ENCODE data around the gene SNRPD1. TPM values are rescaled to one million over a fixed set of nuclear protein-coding genes. Genes with fewer than 3 reads are reported as not detected.

SNRPD1 gene
- polyA plus RNA-seq, 1 experiment: 43.5 TPM

GRCh38 chr18:21678859-21679258, 66.7 kb downstream of the SNRPD1 start:
- TF ChIP-seq CTCF (IDR thresholded peaks at IDR 0.05; ENCODE audit: low read depth, low read length): no peak
- H3K27me3 ChIP-seq (ENCODE audit: control insufficient read depth, insufficient read depth, low read length): no peaks in the 10 kb centered on the region
- ChIA-PET CTCF (interaction anchor here (0.6 to 1.3 kb wide), 5 partner anchors 19 to 317 kb away, joined by 3 to 6 read pairs (median 3); partner anchors contain the start of gene ABHD3), POLR2A (no interaction called here)
- H3K4me3 ChIP-seq (ENCODE audit: low read depth, low read length): no peak overlapping the region
- H3K9me3 ChIP-seq (ENCODE audit: control insufficient read depth, insufficient read depth, low read length): no peaks in the 10 kb centered on the region
- no peak overlapping the region for H3K27ac ChIP-seq (ENCODE audit: low read depth, low read length)
- DNase-seq (ENCODE audit: low read depth, low spot score): no peak

GRCh38 chr18:21680161-21680560, 68.0 kb downstream of the SNRPD1 start:
- Histone ChIP-seq H3K9me3 (ENCODE audit: control insufficient read depth, insufficient read depth, low read length) (no peaks in the 10 kb centered on the region), H3K27me3 (ENCODE audit: control insufficient read depth, insufficient read depth, low read length) (no peaks in the 10 kb centered on the region), H3K27ac (ENCODE audit: low read depth, low read length) (no peak overlapping the region), H3K4me3 (ENCODE audit: low read depth, low read length) (no peak overlapping the region)
- DNase-seq (ENCODE audit: low read depth, low spot score): no peak
- CTCF ChIA-PET: interaction anchor here (0.7 kb wide), 1 partner anchor 1700 kb away, joined by 3 read pairs; no protein-coding TSS in a partner anchor
- TF ChIP-seq CTCF (IDR thresholded peaks at IDR 0.05; ENCODE audit: low read depth, low read length): no peak
- POLR2A ChIA-PET: no interaction called here

- CTCF ChIA-PET: interaction anchor here (0.9 to 1.7 kb wide), 3 partner anchors 50 to 82 kb away, joined by 3 to 5 read pairs (median 4); partner anchors contain the start of gene ESCO1
- POLR2A ChIA-PET: no interaction called here
- H3K27me3 ChIP-seq (ENCODE audit: control insufficient read depth, insufficient read depth, low read length): no peaks in the 10 kb centered on the region
- peak; percentile 8 for DNase-seq (ENCODE audit: low read depth, low spot score)
- H3K9me3 ChIP-seq (ENCODE audit: control insufficient read depth, insufficient read depth, low read length): no peaks in the 10 kb centered on the region; the same call in 1 of the 2 replicates
- TF ChIP-seq CTCF (IDR thresholded peaks at IDR 0.05; ENCODE audit: low read depth, low read length): no peak
- H3K4me3 ChIP-seq (ENCODE audit: low read depth, low read length): peak overlapping the region; percentile 36
- H3K27ac ChIP-seq (ENCODE audit: low read depth, low read length): peak overlapping the region; percentile 11
Observed at GRCh38 chr18:21682371-21683051, 70.4 kb downstream of the SNRPD1 start.

Small RNAs within 50 kb of the gene (small RNA-seq; reads per million reads assigned to genes)
- not detected for gene MIR320C1 (ENCODE audit: insufficient read length, low read depth)

Other genes with a start within 250 kb of the SNRPD1 start
- 5.6 and 8.9 TPM in 2 replicates for gene ESCO1, start 11.6 kb upstream of the SNRPD1 start, polyA plus RNA-seq (2011; rRNA removed)
- 3.9 and 5.7 TPM in 2 replicates for gene ABHD3, start 92.5 kb downstream of the SNRPD1 start, polyA plus RNA-seq (2011; rRNA removed)
- gene MIB1, start 128.5 kb downstream of the SNRPD1 start, polyA plus RNA-seq (2011; rRNA removed): 20.9 and 25.3 TPM in 2 replicates

Measured in AG04450 (cell line).